HG02798 (cell line): ENCODE measurements around the gene CAMTA1.

ENCODE experiments used
- ATAC-seq: cut with Tn5 transposase; IDR thresholded peaks from one replicate; pipeline ENCODE4 v1.9.1; 2021; ENCODE audit warnings: mild to moderate bottlenecking; ENCODE audit not compliant: unreplicated experiment, poor library complexity

CAMTA1 gene

GRCh38 chr1:7356079-7356478 is 570.8 kb downstream of the CAMTA1 start:
- ATAC-seq = no peak

GRCh38 chr1:7358425-7358824 is 573.2 kb downstream of the CAMTA1 start:
- ATAC-seq = no peak

DNA sequence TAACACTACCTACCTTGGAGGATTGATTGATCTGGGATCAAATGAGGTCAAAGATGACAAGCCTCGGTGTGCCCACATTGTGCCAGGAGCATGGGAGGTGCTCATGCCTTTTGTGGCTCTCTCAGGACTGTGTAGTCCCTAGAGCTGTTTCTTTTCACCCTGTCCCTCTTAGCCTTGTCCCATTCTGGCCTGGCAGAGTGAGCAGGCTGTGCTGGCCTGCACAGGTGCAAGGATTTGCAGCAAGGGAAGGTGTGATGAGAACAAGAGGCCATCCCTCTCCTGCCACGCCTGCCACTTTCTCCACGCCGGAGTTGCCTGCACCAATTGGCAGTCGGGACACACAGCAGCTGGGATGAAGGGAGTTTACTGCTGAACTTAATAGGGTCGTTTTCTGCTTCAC is 575.3 kb downstream of the CAMTA1 start:
- ATAC-seq = no peak

- ATAC-seq = no peak
These were observed 577.7 kb downstream of the CAMTA1 start for GRCh38 chr1:7362947-7363346.

GRCh38 chr1:7363450-7363849 is 578.2 kb downstream of the CAMTA1 start:
- no peak for ATAC-seq

GRCh38 chr1:7365706-7366105 is 580.5 kb downstream of the CAMTA1 start:
- ATAC-seq = no peak

GRCh38 chr1:7366286-7366954 is 581.2 kb downstream of the CAMTA1 start:
- no peak for ATAC-seq

DNA sequence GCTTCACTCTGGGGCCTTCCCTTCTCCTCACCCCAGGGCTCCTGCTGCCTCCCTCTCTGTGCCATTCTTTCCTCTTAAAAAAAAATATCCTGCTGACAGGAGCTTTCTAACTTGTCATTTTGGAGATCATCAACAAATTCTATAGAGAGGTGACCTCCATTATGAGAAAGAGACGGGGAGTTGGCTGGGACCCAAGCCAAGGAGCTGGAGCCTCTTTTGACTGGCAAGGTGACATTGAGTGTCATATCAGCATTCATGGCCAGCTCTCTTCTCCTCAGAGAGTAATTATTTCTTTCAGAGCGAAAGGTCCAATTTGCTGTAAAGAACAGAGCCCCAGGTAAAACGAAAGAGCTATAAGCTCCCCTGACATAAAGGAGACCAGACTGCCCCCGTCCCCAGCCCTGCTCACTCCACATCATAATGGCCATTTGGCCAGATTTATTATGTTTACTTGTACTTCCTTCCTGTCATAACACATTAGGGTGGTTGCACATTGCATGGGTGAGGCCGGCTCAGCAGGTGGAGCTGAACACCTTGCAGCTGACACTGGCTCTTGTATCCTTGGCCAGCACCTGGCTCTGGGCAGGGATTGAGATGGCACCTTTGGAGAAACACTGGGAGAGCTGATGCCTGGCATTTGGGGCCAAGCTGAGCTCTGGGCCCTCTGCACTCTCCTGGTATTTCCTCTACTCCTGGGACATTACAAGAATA is 581.9 kb downstream of the CAMTA1 start:
- no peak for ATAC-seq

- no peak for ATAC-seq
These were observed 584.6 kb downstream of the CAMTA1 start for GRCh38 chr1:7369866-7370265.

GRCh38 chr1:7371926-7372325 is 586.7 kb downstream of the CAMTA1 start:
- ATAC-seq = no peak

DNA sequence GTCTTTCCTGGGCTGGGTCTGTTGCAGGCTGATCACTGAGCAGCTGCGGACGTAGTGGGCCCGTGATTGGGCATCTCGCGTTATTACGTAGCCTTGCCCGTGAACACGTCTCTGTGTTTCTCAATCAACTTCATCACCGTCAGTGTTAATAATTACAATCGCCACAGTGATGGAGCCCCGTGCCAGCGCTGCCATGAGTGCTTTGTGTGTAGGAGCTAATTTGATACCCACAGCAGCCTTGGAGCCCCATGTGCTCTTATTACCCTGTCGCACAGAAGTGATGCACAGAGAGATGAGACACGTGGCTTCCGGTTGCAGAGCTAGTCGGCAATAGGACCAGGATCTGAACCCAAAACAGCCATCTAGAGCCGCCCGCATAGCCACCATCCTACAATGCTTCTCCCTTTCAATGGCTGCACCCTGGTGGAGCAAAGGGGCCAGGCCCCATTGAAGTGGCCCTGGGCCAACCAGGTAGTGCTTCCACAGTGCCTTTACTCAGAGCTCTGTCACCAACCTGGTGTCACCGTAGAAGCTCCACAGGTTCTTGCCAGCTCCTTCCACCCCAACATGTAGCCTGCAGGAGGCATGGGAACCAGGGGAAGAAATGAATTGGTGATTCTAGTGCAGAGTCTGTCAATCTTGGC is 587.3 kb downstream of the CAMTA1 start:
- ATAC-seq = no peak

DNA sequence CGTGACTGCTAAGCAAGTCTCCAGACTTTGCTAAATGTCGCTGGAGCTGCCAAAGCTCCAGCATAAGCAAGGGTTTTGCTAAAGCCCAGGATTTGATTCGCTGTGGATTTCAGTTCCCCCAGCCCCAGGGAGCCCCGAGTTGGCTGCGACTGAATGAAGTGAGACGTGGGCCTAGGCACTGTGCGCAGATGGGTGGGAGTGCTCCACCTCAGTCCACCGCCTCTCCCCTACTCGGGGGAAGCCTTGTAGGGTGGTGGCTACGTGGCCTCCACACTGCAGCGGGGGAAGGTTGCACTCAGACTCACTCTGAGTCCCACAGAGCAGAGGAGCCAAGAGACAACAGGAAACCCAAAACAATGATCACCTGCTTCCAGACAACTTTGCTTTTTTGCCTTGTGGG is 588.0 kb downstream of the CAMTA1 start:
- no peak for ATAC-seq

DNA sequence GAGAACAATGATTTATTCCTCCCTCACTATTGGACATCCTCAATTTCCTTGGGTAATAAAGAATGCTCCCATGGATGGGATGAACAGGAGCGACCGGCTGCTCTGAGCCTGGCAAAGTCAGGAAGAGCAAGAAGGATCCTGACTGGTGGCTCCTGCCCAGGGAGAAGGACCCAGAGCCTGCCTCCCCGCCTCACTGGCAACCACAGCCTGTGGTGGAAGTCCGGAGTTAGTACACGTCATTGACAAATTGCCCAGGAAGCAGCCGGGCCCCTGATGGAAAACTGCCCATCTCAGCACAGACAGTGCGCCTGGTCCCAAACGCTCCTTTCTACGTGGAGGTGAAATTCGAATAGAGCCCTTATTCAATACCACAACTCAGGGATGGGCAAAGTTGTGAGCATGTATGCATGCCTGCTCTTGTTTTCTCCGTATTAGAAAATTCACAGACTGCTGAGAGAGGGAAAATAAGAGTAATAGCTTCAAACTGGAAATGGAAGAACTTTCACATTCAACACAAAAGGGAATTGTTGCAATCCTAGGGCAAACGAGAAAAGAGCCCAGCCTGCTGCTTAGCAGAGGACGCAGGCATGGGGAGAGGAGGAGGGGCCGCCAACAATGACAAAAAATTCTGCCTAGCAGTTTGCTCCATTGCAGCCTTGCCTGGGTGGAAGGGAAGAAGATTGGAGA is 588.8 kb downstream of the CAMTA1 start:
- ATAC-seq = no peak

DNA sequence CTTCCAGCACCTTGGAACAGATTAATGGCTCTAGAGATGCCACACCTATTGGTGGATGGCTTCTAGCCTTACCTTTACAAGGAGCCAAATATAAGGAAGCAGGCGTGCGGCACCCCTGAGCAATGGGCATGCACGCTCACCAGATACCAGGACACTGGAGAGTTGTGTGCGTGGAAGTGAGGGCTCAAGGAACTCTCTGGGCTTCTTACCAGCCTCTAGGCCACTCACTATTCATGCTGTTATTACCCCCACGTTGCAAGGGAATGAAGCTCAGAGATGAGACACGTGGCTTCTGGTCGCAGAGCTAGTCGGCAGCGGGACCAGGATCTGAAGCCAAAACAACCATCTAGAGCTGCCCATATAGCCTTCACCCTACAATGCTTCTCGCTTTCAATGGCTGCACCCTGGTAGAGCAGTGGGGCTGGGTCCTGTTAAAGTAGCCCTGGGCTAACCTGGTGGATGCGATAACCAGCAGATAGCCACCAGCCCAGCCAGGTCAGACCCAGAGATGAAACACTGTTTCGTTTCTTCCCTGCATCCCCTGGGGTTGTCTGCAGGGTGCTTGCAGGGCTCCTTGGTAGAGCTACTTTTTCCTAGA is 589.4 kb downstream of the CAMTA1 start:
- no peak for ATAC-seq

DNA sequence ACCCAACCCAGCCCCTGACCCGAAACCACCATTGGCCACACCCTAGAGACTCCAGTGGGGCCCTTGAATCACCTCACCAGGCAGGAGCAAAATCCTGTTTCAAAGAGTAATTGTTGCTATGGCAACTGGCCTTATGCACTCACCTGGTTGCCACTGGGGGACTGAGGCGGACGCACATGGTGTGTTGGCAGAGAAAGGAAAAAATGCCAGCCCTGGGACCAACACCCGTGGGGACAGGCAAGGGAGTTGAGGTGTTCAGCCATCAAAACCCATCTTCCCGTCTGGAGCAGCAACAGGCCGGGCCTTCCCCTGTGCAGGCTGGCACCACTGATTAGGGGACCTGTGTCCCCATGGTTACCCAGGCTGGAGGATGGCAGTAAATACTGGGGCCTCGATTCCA is 590.1 kb downstream of the CAMTA1 start:
- no peak for ATAC-seq

DNA sequence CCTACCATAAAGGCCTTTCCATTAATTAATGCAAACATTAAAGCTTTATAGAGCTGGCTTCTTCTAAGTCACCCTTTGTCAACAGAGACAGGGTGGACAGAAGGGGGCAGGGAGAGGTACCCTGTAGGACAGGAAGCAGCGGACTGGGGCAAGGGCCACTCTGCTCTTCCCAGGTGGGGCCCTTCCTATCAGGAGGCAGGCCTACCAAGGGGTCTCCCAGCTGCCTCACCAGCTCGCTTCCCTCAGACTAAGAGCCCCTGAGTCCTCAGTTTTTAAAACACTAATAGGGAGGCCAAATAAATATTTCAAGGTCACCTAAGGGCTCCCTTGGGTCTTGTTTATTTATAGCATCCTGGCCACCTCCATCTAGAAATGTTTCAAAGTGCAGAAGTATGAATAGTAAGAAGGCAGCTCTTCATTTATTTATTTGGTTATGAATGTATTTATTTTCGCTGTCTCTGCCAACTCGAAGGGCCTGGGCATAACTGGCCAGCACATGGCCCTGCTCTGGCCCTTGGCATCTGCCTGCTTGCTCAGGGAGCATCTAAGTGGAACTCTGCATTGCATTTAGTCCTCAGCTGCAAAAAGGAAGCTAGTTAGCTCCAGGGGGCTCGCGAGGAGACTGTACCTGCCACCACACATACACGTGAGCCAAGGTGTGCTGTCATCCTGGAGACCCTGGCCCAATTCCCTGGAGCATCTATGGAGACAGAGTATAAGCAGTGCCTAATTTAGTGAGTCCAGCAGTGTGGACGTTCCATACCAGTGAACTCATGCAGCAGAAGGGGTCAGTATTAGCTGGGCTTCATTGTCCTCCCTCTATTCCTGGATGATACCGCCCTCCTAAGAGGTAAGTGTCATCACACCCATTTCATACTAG is 590.8 kb downstream of the CAMTA1 start:
- ATAC-seq = no peak

DNA sequence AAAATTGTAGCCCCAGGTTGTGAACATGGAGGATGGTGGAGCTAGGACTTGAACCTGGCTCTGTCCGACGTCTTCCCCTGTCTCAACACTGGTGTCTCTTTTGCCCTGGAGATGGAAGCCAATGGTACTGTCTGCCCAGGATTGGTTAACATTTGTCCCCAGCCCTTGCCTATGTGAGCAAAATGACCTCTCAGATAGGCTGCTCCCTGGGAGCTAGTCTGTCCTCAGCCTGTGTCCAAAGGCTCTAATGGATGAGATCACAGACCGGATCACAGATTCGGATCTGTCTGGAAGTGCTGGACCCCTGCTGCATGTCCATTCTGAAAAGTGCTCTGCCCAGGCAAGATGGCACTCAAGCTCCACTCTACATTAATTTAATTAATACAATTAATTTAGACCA is 591.4 kb downstream of the CAMTA1 start:
- no peak for ATAC-seq

GRCh38 chr1:7378346-7379130 is 593.3 kb downstream of the CAMTA1 start:
- no peak for ATAC-seq

- no peak for ATAC-seq
These were observed 594.3 kb downstream of the CAMTA1 start for GRCh38 chr1:7379441-7379971.
